SK-N-SH treated with all-trans-retinoic acid at 6 μM for 48 hours (cell line): ENCODE data around the gene CHMP1B.

Experiments
- ARNTL ChIP-seq: fragments of 450-650 bp; formaldehyde crosslinking; IDR thresholded peaks from 2 replicates; pipeline ENCODE4 v1.5.0; 2020; ENCODE audit warnings: low read depth, mild to moderate bottlenecking, moderate library complexity, borderline replicate concordance
- BACH2 ChIP-seq: fragments of 250-450 bp; sonication (Bioruptor Pico); IDR thresholded peaks from 2 replicates; pipeline ENCODE4 v1.9.0; 2021; ENCODE audit warnings: mild to moderate bottlenecking, borderline replicate concordance
- CREB5 ChIP-seq: fragments of 250-450 bp; sonication (Bioruptor Pico); IDR thresholded peaks from 2 replicates; pipeline ENCODE4 v1.5.1; 2020; ENCODE audit warnings: low read depth, mild to moderate bottlenecking, moderate library complexity
- OSR1 ChIP-seq: fragments of 250-450 bp; sonication (Bioruptor Pico); IDR thresholded peaks from 2 replicates; pipeline ENCODE4 v1.8.0; 2022; ENCODE audit warnings: moderate library complexity, mild to moderate bottlenecking, inconsistent platforms
- ZC3H10 ChIP-seq: fragments of 250-450 bp; sonication (Bioruptor Pico); IDR thresholded peaks from 2 replicates; pipeline ENCODE4 v1.5.1; 2021; ENCODE audit warnings: mild to moderate bottlenecking, moderate library complexity

- TF ChIP-seq ARNTL (CRISPR knock-in tag) (no peak), CREB5 (CRISPR knock-in tag) (no peak), ZC3H10 (CRISPR knock-in tag) (no peak), OSR1 (CRISPR knock-in tag) (no peak), BACH2 (no peak)
These were observed 13.9 kb downstream of the CHMP1B start for GRCh38 chr18:11865071-11865470.
